GM21381 (cell line): ENCODE measurements around the gene FOXP4.

Experiments
- ATAC-seq: cut with Tn5 transposase; IDR thresholded peaks from one replicate; pipeline ENCODE4 v1.9.1; 2021; ENCODE audit warnings: mild to moderate bottlenecking, moderate library complexity; ENCODE audit not compliant: unreplicated experiment

FOXP4 gene

GRCh38 chr6:41642090-41642959 lies 96.1 kb downstream of the FOXP4 start:
- no peak for ATAC-seq

GRCh38 chr6:41642960-41643898 lies 97.0 kb downstream of the FOXP4 start:
- no peak for ATAC-seq

- ATAC-seq: no peak
Measured at GRCh38 chr6:41643899-41644269, 97.7 kb downstream of the FOXP4 start.

GRCh38 chr6:41644297-41644879 lies 98.2 kb downstream of the FOXP4 start:
- no peak for ATAC-seq

- ATAC-seq: no peak
Measured at GRCh38 chr6:41645007-41645618, 98.9 kb downstream of the FOXP4 start.

- ATAC-seq: no peak
Measured at GRCh38 chr6:41646026-41646795, 100.0 kb downstream of the FOXP4 start.

- no peak for ATAC-seq
Measured at GRCh38 chr6:41647061-41647511, 100.9 kb downstream of the FOXP4 start.

GRCh38 chr6:41648070-41648585 lies 101.9 kb downstream of the FOXP4 start:
- ATAC-seq: no peak

GRCh38 chr6:41648921-41649320 lies 102.7 kb downstream of the FOXP4 start:
- ATAC-seq: no peak

- no peak for ATAC-seq
Measured at GRCh38 chr6:41649596-41649995, 103.4 kb downstream of the FOXP4 start.

GRCh38 chr6:41650120-41650519 lies 103.9 kb downstream of the FOXP4 start:
- ATAC-seq: no peak

GRCh38 chr6:41651246-41651961 lies 105.2 kb downstream of the FOXP4 start:
- no peak for ATAC-seq
